Fibroblast of lung (primary cell): ENCODE data around the gene KCNG2. TPM values are rescaled to one million over a fixed set of nuclear protein-coding genes. Genes with fewer than 3 reads are reported as not detected.

Source experiments
- DNase-seq, 2 donors: peaks; one replicate each; pipeline versions ENCODE4 v3.0.0 to v3.0.0-alpha.2; 2010; ENCODE audit warnings: low read depth in 2 of 2
- H2AFZ ChIP-seq: 2 replicates; pipeline ENCODE4 v1.5.1; 2012; ENCODE audit warnings: low read length, control low read depth, inconsistent platforms
- H3K27ac ChIP-seq: 2 replicates; pipeline ENCODE4 v1.5.1; 2011; ENCODE audit warnings: low read length, control low read depth; ENCODE audit not compliant: insufficient read depth
- H3K27me3 ChIP-seq: 2 replicates; pipeline ENCODE4 v1.5.1; 2011; ENCODE audit warnings: mild to moderate bottlenecking, low read length; ENCODE audit not compliant: control insufficient read depth, insufficient read depth
- H3K36me3 ChIP-seq: 2 replicates; pipeline ENCODE4 v1.5.1; 2011; ENCODE audit warnings: low read length; ENCODE audit not compliant: control insufficient read depth, insufficient read depth
- H3K4me1 ChIP-seq: 2 replicates; pipeline ENCODE4 v1.5.1; 2011; ENCODE audit warnings: low read length; ENCODE audit not compliant: control insufficient read depth, insufficient read depth; ENCODE audit errors: extremely low read depth
- H3K4me2 ChIP-seq: 2 replicates; pipeline ENCODE4 v1.5.1; 2011; ENCODE audit warnings: low read length, control low read depth; ENCODE audit not compliant: insufficient read depth; ENCODE audit errors: extremely low read depth
- H3K4me3 ChIP-seq, 4 experiments: fragments of 200-600 bp in 1 of 4; sonication (generic) in 1 of 4; replicated peaks in 1 of 4; 2 replicates each; pipeline ENCODE4 v1.5.1; 2011 to 2016; ENCODE audit warnings: low read length in 4 of 4, low read depth in 3 of 4, mild to moderate bottlenecking in 3 of 4, control low read depth in 2 of 4, inconsistent platforms in 1 of 4, mixed read lengths in 1 of 4; ENCODE audit not compliant: insufficient read depth in 1 of 4; ENCODE audit errors: control extremely low read depth in 1 of 4
- H3K79me2 ChIP-seq: 2 replicates; pipeline ENCODE4 v1.5.1; 2012; ENCODE audit warnings: mild to moderate bottlenecking, low read length, inconsistent platforms; ENCODE audit not compliant: control insufficient read depth, insufficient read depth
- H3K9ac ChIP-seq: 2 replicates; pipeline ENCODE4 v1.5.1; 2011; ENCODE audit warnings: mild to moderate bottlenecking, low read length, control low read depth; ENCODE audit not compliant: insufficient read depth
- H3K9me3 ChIP-seq: 2 replicates; pipeline ENCODE4 v1.5.1; 2012; ENCODE audit warnings: low read depth, low read length; ENCODE audit not compliant: control insufficient read depth, insufficient read depth
- H4K20me1 ChIP-seq: 2 replicates; pipeline ENCODE4 v1.5.1; 2011; ENCODE audit warnings: low read length; ENCODE audit not compliant: control insufficient read depth, insufficient read depth; ENCODE audit errors: extremely low read depth
- EZH2 ChIP-seq: IDR thresholded peaks from 2 replicates; pipeline ENCODE4 v1.5.1; 2012; ENCODE audit warnings: low read length, control low read depth, mild to moderate bottlenecking; ENCODE audit errors: missing control alignments
- polyA plus RNA-seq, 2 donors: library from polyadenylated mRNA; depleted of rRNA in 1 of 2; stranded (reverse) in 1 of 2; unstranded in 1 of 2; fragments of >200 nt; gene quantifications; 2 replicates each; pipeline ENCODE4 v1.2.1, GENCODE V29; 2011 to 2012; ENCODE audit warnings: missing spikeins in 1 of 2
- total RNA-seq: library from RNA; depleted of rRNA; stranded (reverse); fragments of >200 nt; gene quantifications from 2 replicates; pipeline ENCODE4 v1.2.1, GENCODE V29; 2014
- TF ChIP-seq, protein P1 (sequence below), 2 donors: IDR thresholded peaks in 1 of 2; conservative IDR thresholded peaks in 1 of 2; 1 replicate in 1 of 2; 2 replicates in 1 of 2; pipeline ENCODE4 v1.5.1; 2011 to 2012; ENCODE audit warnings: low read length in 2 of 2, control low read depth in 1 of 2, inconsistent platforms in 1 of 2, low read depth in 1 of 2, mild to moderate bottlenecking in 1 of 2

KCNG2 gene
- total and polyA plus RNA-seq, 2 donors (not counting 1 experiment from before 2014, with no cell fraction given): 0.42 to 10.1 TPM

DNA sequence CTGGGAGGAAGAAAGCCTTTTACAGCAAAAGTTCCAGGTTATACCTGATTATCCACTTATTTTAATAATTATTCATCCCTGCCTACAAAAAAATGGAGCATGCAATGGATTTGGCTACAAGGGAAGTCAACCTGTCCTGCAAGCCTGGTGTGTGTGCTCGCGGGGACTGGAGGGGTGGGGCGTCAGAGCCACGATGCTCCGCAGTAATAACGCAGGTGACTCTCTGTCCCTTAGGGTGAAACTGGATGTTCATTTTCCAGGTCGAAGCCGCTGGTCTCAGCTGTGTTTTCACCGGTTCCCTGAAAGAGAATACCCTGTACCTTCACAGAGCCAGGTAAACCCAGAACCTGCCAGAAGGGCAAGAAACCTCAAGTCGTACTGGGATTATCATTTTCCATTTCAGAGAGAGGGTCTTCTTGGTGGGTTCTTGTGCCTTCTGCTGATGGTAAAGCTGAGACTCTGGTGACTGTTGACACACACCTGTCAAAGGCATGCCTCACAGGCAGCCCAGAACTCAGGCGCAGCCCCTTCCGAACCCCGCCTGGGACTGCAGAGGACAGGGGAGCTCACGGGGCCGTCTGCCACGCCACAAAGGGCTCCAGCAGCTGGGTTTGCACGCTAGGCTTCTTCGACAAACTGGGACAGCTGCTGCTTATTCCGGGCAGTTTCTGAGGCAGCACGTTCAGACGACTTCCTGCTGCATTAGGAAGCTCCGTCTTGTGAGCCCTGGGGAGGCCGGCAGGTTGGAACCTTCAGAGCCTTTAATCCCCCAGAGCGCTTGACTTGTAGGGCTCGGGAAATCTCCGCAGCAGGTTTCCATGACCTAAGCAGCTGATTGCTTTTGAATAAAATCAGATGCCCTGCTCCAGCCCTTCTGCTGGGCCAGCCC, 58.6 kb downstream of the KCNG2 start:
- Histone ChIP-seq H2AFZ (no peak overlapping the region), H3K36me3 (no peaks in the 10 kb centered on the region), H3K9me3 (no peaks in the 10 kb centered on the region), H3K4me3 (no peak overlapping the region), H4K20me1 (no peaks in the 10 kb centered on the region), H3K4me1 (peaks cover 2% of the 10 kb centered on the region), H3K9ac (no peak overlapping the region), H3K27ac (no peak overlapping the region), H3K79me2 (no peaks in the 10 kb centered on the region), H3K27me3 (no peaks in the 10 kb centered on the region), H3K4me2 (no peak overlapping the region)
- TF ChIP-seq, protein P1, sequence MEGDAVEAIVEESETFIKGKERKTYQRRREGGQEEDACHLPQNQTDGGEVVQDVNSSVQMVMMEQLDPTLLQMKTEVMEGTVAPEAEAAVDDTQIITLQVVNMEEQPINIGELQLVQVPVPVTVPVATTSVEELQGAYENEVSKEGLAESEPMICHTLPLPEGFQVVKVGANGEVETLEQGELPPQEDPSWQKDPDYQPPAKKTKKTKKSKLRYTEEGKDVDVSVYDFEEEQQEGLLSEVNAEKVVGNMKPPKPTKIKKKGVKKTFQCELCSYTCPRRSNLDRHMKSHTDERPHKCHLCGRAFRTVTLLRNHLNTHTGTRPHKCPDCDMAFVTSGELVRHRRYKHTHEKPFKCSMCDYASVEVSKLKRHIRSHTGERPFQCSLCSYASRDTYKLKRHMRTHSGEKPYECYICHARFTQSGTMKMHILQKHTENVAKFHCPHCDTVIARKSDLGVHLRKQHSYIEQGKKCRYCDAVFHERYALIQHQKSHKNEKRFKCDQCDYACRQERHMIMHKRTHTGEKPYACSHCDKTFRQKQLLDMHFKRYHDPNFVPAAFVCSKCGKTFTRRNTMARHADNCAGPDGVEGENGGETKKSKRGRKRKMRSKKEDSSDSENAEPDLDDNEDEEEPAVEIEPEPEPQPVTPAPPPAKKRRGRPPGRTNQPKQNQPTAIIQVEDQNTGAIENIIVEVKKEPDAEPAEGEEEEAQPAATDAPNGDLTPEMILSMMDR (conservative IDR thresholded peaks at IDR 0.05 in 1 of 2, IDR thresholded peaks at IDR 0.05 in 1 of 2; ENCODE audit: low read depth in 1 of 2, low read length in 2 of 2): no peak
- no peak for TF ChIP-seq EZH2
- DNase-seq: peak; percentile 18 to 35

DNA sequence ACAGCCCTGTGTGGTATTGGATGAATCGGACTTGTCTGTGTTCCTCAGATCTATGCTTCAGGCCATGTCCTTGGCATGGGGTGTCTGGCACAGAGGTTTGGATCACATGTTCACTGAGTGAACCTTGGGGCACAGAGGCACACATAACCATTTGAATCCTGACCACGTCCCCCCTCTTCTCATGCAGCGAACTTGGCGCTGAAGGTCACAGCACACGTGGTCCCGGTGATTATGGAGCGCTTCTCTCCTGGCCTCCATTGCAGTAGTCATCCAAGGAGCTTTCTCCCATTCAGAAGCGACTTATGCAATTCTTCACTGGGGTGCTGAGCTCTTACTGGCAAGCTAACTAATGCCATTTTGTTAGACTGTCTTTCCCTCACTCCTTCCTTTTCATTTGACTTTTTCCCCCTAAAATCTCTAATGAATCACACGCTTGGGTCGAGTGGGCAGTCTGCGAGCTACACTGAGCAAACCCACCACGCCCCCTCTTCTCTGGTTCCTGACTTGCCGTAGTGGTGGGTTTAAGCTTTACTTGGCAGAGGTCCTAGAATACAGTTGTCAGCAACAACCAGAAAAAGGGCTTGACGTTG, 59.4 kb downstream of the KCNG2 start:
- Histone ChIP-seq H3K27ac (no peak overlapping the region), H3K27me3 (no peaks in the 10 kb centered on the region), H4K20me1 (no peaks in the 10 kb centered on the region), H3K9me3 (no peaks in the 10 kb centered on the region), H3K4me3 (no peak overlapping the region), H3K36me3 (no peaks in the 10 kb centered on the region), H3K9ac (no peak overlapping the region), H2AFZ (peak overlapping the region; percentile 43), H3K79me2 (no peaks in the 10 kb centered on the region), H3K4me1 (peaks cover 2% of the 10 kb centered on the region), H3K4me2 (peak overlapping the region; percentile 32)
- TF ChIP-seq, protein P1 (conservative IDR thresholded peaks at IDR 0.05 in 1 of 2, IDR thresholded peaks at IDR 0.05 in 1 of 2; ENCODE audit: low read depth in 1 of 2, low read length in 2 of 2): no peak
- TF ChIP-seq EZH2: no peak
- DNase-seq: peak; percentile 60 to 65

DNA sequence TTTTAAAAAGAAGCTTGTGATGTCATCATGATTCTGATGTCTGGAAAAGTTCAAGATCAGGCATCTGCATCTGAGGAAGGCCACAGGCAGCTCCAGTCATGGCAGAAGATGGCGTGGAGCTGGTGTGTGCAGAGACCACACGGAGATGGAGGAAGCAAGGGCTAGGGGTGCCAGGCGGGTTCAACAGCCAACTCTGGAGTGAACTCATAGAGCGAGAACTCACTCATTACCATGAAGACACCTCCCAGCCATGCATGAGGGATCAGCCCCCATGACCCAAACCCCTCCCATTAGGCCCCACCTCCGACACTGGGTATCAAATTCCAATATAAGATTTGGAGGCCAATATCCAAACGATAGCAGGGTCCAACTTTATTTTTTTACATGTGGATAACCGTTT, 61.6 kb downstream of the KCNG2 start:
- H3K36me3 ChIP-seq: no peaks in the 10 kb centered on the region
- no peak overlapping the region for H3K4me3 ChIP-seq
- H3K9ac ChIP-seq: no peak overlapping the region
- no peaks in the 10 kb centered on the region for H3K79me2 ChIP-seq
- H2AFZ ChIP-seq: no peak overlapping the region
- H3K4me2 ChIP-seq: no peak overlapping the region
- H3K9me3 ChIP-seq: no peaks in the 10 kb centered on the region
- TF ChIP-seq, protein P1 (conservative IDR thresholded peaks at IDR 0.05 in 1 of 2, IDR thresholded peaks at IDR 0.05 in 1 of 2; ENCODE audit: low read depth in 1 of 2, low read length in 2 of 2): no peak
- TF ChIP-seq EZH2: no peak
- H3K27me3 ChIP-seq: no peaks in the 10 kb centered on the region
- no peaks in the 10 kb centered on the region for H4K20me1 ChIP-seq
- H3K4me1 ChIP-seq: peaks cover 2% of the 10 kb centered on the region
- H3K27ac ChIP-seq: no peak overlapping the region
- no peak for DNase-seq
